Heart right ventricle (tissue), 16 donors: Measurements from ENCODE around the gene PPP1R27. TPM values are rescaled to one million over a fixed set of nuclear protein-coding genes. Genes with fewer than 3 reads are reported as not detected.

Experiments used
- ATAC-seq, 8 donors: fragments of 200-7000 bp; cut with Tn5 transposase; one replicate each; pipeline ENCODE4 v1.9.1; 2020; ENCODE audit warnings: mild to moderate bottlenecking in 8 of 8, moderate library complexity in 8 of 8, moderate number of reproducible peaks in 1 of 8
- DNase-seq, 2 donors: peaks; one replicate each; pipeline ENCODE4 v3.0.0-alpha.2; 2020
- H3K27ac ChIP-seq, 10 donors: fragments of 200-600 bp; sonication (generic) in 2 of 10; one replicate each; pipeline versions ENCODE4 v1.5.0 to v1.8.0; 2020 to 2022; ENCODE audit warnings: mild to moderate bottlenecking in 3 of 10
- H3K27me3 ChIP-seq, 7 donors: fragments of 200-600 bp; one replicate each; pipeline ENCODE4 v1.8.0; 2021 to 2022; ENCODE audit warnings: mild to moderate bottlenecking in 2 of 7
- H3K36me3 ChIP-seq, 9 donors: fragments of 200-600 bp; sonication (generic) in 1 of 9; one replicate each; pipeline versions ENCODE4 v1.5.0 to v1.8.0; 2020 to 2022; ENCODE audit warnings: mild to moderate bottlenecking in 2 of 9
- H3K4me1 ChIP-seq, 9 donors: fragments of 200-600 bp; sonication (generic) in 1 of 9; one replicate each; pipeline versions ENCODE4 v1.5.0 to v1.8.0; 2020 to 2022; ENCODE audit warnings: mild to moderate bottlenecking in 4 of 9
- H3K4me3 ChIP-seq, 10 donors: fragments of 200-600 bp; sonication (generic) in 2 of 10; one replicate each; pipeline versions ENCODE4 v1.5.0 to v1.8.0; 2020 to 2022; ENCODE audit warnings: mild to moderate bottlenecking in 7 of 10, moderate library complexity in 2 of 10
- H3K9me3 ChIP-seq, 11 donors: fragments of 200-600 bp in 10 of 11; sonication (generic) in 2 of 11; one replicate each; pipeline versions ENCODE4 v1.5.0 to v1.8.0; 2013 to 2022; ENCODE audit warnings: mild to moderate bottlenecking in 2 of 11, control low read depth in 1 of 11, moderate library complexity in 1 of 11
- WGBS, 2 donors: extraction: QIAGEN DNeasy Blood & Tissue Kit; methylation state at CpG; one replicate each; pipeline ENCODE4 v1.1.7; 2013; ENCODE audit warnings: inconsistent platforms in 1 of 2; 5-methylcytosine and 5-hydroxymethylcytosine counted together
- intact Hi-C, 10 donors: fragments of 100-400 bp; cut with DNase I; formaldehyde crosslinking; loops; one replicate each; pipeline versions ENCODE4 v1.11.1 to v1.14.2; 2022
- polyA plus RNA-seq, 2 donors: library from polyadenylated mRNA; stranded (reverse); fragments of 200-250 nt; gene quantifications; one replicate each; pipeline ENCODE4 v1.2.3, GENCODE V29; 2013
- total RNA-seq, 10 donors: library from RNA; stranded (reverse); fragmentation: NEBNext Ultra II Directional in 3 of 10; extraction: Animal tissue kit (Norgen Biotek cat#: 25700) in 3 of 10; gene quantifications; one replicate each; pipeline versions ENCODE4 v1.2.1 to v1.2.4, GENCODE V29; 2021 to 2023
- TF ChIP-seq, protein P1 (sequence below), 9 donors: fragments of 200-600 bp; sonication (generic) in 2 of 9; IDR thresholded peaks; one replicate each; pipeline versions ENCODE4 v1.5.0 to v1.8.0; 2021 to 2022; ENCODE audit warnings: antibody characterized with exemption in 9 of 9, mild to moderate bottlenecking in 5 of 9, moderate library complexity in 1 of 9
- donor health status: Arrhythmogenic right ventricular cardiomyopathy.
- donor health status: ischemic (EF 13 %, LVEDD 7.1; RV severe dilation, severe dysfunction).
- donor health status: healthy with polysubstance abuse.
- donor health status: DM: no; HTN: yes; CAD: no.
- donor health status: DM: no; HTN: no; CAD: no.
- donor health status: ischemic (EF 25% LVEDD 6.9; RV normal size, moderate dysfunction).
- donor health status: ischemic (EF 25% LVEDD 5.7; RV mildly dilated, moderate dysfunction).
- donor health status: healthy.
- donor health status: DM: yes; HTN: yes; CAD: no.
- donor health status: Ischemic cardiomyopathy.
- donor health status: ischemic (EF 35%, LVEDD 5.7; RV mildly dilated, moderate dysfunction).
- donor health status: nonischemic (EF 11% LVEDD 7.7; RV severe dilation, severe dysfunction).
- donor health status: DM: yes; HTN: yes; CAD: no.
- donor health status: PGD.
- donor health status: ischemic (EF 29% LVEDD 5.4; RV normal size, mild dysfunction).
- donor health status: nonischemic (EF 23%, LVEDD 6.1; RV moderate dilation, normal function).

The PPP1R27 gene
- total and polyA plus RNA-seq, 12 donors, result 0.14 to 0.31 TPM; not detected in 10

GRCh38 chr17:81833160-81833920 is 1.5 kb downstream of the PPP1R27 start, which contains the start of gene MCRIP1:
TSS of gene MCRIP1 (minus strand) at chr17:81833291. CDS start at chr17:81824506, 8,785 bp downstream.
- intact Hi-C loops, result loop anchor here in 1 of 10 donors (5.0 kb wide), 1 partner anchor 39 kb away; the partner anchor contains the start of gene ARHGDIA
- peak within 1 kb of the TSS; percentile 77 to 94 (median 90) for H3K4me3 ChIP-seq
- peak within 1 kb of the TSS; percentile 72 to 99 (median 94) for H3K27ac ChIP-seq
- H3K27me3 ChIP-seq, result no peaks in the 10 kb centered on the region
- H3K4me1 ChIP-seq, result peaks cover 12 to 36% (median 28%) of the 10 kb centered on the region in 9 donors
- TF ChIP-seq, protein P1, sequence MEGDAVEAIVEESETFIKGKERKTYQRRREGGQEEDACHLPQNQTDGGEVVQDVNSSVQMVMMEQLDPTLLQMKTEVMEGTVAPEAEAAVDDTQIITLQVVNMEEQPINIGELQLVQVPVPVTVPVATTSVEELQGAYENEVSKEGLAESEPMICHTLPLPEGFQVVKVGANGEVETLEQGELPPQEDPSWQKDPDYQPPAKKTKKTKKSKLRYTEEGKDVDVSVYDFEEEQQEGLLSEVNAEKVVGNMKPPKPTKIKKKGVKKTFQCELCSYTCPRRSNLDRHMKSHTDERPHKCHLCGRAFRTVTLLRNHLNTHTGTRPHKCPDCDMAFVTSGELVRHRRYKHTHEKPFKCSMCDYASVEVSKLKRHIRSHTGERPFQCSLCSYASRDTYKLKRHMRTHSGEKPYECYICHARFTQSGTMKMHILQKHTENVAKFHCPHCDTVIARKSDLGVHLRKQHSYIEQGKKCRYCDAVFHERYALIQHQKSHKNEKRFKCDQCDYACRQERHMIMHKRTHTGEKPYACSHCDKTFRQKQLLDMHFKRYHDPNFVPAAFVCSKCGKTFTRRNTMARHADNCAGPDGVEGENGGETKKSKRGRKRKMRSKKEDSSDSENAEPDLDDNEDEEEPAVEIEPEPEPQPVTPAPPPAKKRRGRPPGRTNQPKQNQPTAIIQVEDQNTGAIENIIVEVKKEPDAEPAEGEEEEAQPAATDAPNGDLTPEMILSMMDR (IDR thresholded peaks at IDR 0.05), result no peak
- no peaks in the 10 kb centered on the region for H3K9me3 ChIP-seq
- ATAC-seq, result peak; percentile 85 to 96 (median 94)
- H3K36me3 ChIP-seq, result peaks cover 0 to 5% (median 0%) of the 10 kb centered on the region in 9 donors
- DNase-seq, result peak; percentile 94 to 97
- whole genome bisulfite sequencing, 2 donors, result 2 to 3% methylated on average over 61 to 74 of the region's 76 CpGs

DNA sequence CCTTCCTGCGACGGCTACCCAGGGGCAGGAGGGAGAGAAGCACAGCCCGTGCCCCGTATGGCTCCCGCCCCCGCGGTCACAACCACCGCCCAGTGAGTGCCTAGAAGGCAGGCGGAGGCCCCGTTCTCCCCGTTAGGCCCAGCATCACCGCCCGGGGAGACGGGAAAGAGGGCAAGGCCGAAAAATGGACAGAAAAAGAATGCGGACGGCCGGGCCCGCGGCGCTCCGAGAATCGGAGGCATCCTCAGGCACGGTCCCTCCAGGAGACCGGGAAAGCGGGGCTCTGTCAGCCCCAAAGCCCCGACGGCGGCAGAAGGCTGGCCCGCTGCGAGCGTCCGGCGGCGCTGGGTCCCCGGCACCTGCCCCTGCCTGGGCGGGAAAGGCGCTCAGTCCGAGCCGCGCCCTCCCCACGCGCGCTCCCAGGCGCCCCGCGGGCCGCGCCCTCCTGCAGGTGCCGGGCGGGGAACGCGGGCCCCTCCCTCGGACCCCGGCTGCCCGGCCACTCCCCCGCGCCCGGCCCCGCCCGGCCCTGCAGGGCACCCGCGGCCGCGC is 2.2 kb downstream of the PPP1R27 start:
- intact Hi-C loops, result loop anchor here in 1 of 10 donors (5.0 kb wide), 1 partner anchor 40 kb away; the partner anchor contains the start of gene ARHGDIA
- Histone ChIP-seq H3K4me3 (peak overlapping the region; percentile 61 to 94 (median 89)), H3K27ac (peak overlapping the region; percentile 72 to 96 (median 92)), H3K4me1 (peaks cover 12 to 37% (median 28%) of the 10 kb centered on the region in 9 donors), H3K36me3 (peaks cover 0 to 5% (median 0%) of the 10 kb centered on the region in 9 donors), H3K9me3 (no peaks in the 10 kb centered on the region), H3K27me3 (no peaks in the 10 kb centered on the region)
- WGBS, 2 donors, result 0 to 1% methylated on average over 42 to 65 of the region's 65 CpGs
- TF ChIP-seq, protein P1 (IDR thresholded peaks at IDR 0.05), result no peak
- no peak for DNase-seq
- ATAC-seq, result peak in 7 of 8 donors; percentile 12 to 66 (median 31)

DNA sequence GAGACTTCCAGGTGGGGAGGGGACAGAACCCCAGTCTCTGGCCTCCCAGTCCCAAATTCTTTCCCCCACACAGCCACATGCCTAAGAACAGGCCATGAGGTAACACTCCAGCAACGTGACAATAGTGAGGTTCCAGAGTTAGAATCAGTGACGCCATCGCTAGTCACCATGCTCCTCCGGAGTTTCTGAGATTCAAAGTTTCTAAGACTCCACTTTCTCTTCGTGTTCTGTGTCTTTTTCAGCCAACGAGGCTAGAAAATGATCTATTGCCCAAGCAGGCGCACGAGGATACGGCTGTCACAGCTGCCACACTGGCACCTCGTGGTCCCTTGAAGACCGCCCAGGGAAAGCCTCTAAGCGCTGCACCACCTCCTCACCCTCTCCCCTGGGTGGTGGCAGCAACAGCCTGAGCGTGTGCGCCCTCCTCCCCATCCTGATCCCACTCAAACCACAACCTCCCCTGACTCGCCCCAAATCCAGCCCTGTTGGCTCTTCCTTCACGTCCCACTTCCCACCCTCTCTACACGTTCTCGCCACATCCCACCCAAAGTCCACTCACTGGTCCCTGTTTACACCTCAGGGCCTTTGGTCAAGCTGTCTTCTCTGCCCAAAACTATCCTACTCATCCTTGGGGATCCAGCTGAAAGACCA is 2.8 kb downstream of the PPP1R27 start:
- Histone ChIP-seq H3K36me3 (peaks cover 0 to 5% (median 0%) of the 10 kb centered on the region in 9 donors), H3K27me3 (no peaks in the 10 kb centered on the region), H3K27ac (peak overlapping the region; percentile 72 to 96 (median 92)), H3K4me1 (peaks cover 12 to 37% (median 27%) of the 10 kb centered on the region in 9 donors), H3K9me3 (no peaks in the 10 kb centered on the region), H3K4me3 (peak overlapping the region; percentile 61 to 94 (median 89))
- intact Hi-C loops, result loop anchor here in 1 of 10 donors (5.0 kb wide), 1 partner anchor 40 kb away; the partner anchor contains the start of gene ARHGDIA
- no peak for DNase-seq
- peak in 6 of 8 donors; percentile 23 to 56 (median 45) for ATAC-seq
- WGBS, 2 donors, result 20 to 21% methylated on average over 18 of the region's 18 CpGs
- TF ChIP-seq, protein P1 (IDR thresholded peaks at IDR 0.05), result no peak

GRCh38 chr17:81831563-81831956 is 3.3 kb downstream of the PPP1R27 start:
- intact Hi-C loops, result loop anchor here in 1 of 10 donors (5.0 kb wide), 1 partner anchor 41 kb away; the partner anchor contains the start of gene ARHGDIA
- Histone ChIP-seq H3K4me1 (peaks cover 12 to 37% (median 27%) of the 10 kb centered on the region in 9 donors), H3K9me3 (no peaks in the 10 kb centered on the region), H3K27ac (peak overlapping the region in 9 of 10 donors; percentile 82 to 96 (median 93)), H3K4me3 (peak overlapping the region in 2 of 10 donors; percentile 73 to 91), H3K36me3 (peaks cover 0 to 5% (median 0%) of the 10 kb centered on the region in 9 donors), H3K27me3 (no peaks in the 10 kb centered on the region)
- no peak for DNase-seq
- WGBS, 2 donors, result 85 to 89% methylated on average over 7 of the region's 7 CpGs
- ATAC-seq, result no peak
- TF ChIP-seq, protein P1 (IDR thresholded peaks at IDR 0.05), result no peak
